ENCODE measurements around the gene SNAP23. TPM values are rescaled to one million over a fixed set of nuclear protein-coding genes. Genes with fewer than 3 reads are reported as not detected.

The SNAP23 gene
- total RNA-seq, 1 experiment from 2014 or later, result 63.2 TPM

- Histone ChIP-seq H3K4ac (ENCODE audit: low read depth, low read length) (no peak overlapping the region), H3K4me2 (ENCODE audit: insufficient read depth, insufficient read length, low read length) (no peak overlapping the region), H2BK120ac (ENCODE audit: low read depth, low read length, poor library complexity, severe bottlenecking) (no peak overlapping the region), H3K18ac (ENCODE audit: insufficient read length, low read depth, low read length) (no peak overlapping the region), H2BK15ac (ENCODE audit: low read depth, low read length) (no peak overlapping the region), H3K79me2 (ENCODE audit: insufficient read depth, low read length) (no peaks in the 10 kb centered on the region), H3K4me1 (ENCODE audit: insufficient read depth, low read length) (peaks cover 2% of the 10 kb centered on the region; the same call in 1 of the 2 replicates), H3K23me2 (ENCODE audit: insufficient read length, low read depth, low read length, poor library complexity, severe bottlenecking) (no peaks in the 10 kb centered on the region), H3K27me3 (ENCODE audit: insufficient read depth, low read length) (no peaks in the 10 kb centered on the region), H2AFZ (ENCODE audit: low read length) (no peak overlapping the region), H3K23ac (ENCODE audit: insufficient read length, low read depth, low read length) (no peak overlapping the region), H2AK5ac (ENCODE audit: insufficient read length, low read length) (no peak overlapping the region), H3K14ac (ENCODE audit: insufficient read depth, low read length) (no peak overlapping the region), H3T11ph (ENCODE audit: low read length) (no peak overlapping the region), H3K56ac (ENCODE audit: insufficient read length, low read depth, low read length) (no peak overlapping the region), H3K79me1 (ENCODE audit: insufficient read depth, low read depth, low read length, poor library complexity, severe bottlenecking) (no peaks in the 10 kb centered on the region), H4K20me1 (ENCODE audit: control insufficient read depth, insufficient read depth, insufficient read length) (no peaks in the 10 kb centered on the region), H2BK5ac (ENCODE audit: insufficient read length, low read length) (no peak overlapping the region), H2BK12ac (ENCODE audit: insufficient read length, low read depth, low read length) (no peak overlapping the region), H4K8ac (replicated peaks; ENCODE audit: insufficient read length, low read depth, low read length) (no peak overlapping the region), H4K91ac (ENCODE audit: insufficient read length, low read depth, low read length) (no peak overlapping the region), H3K27ac (ENCODE audit: insufficient read length, low read depth, low read length) (no peak overlapping the region), H3K9me3 (ENCODE audit: control insufficient read depth, low read depth, low read length) (no peaks in the 10 kb centered on the region), H4K5ac (ENCODE audit: insufficient read length, low read depth, low read length) (no peak overlapping the region), H2BK20ac (ENCODE audit: low read depth, low read length, poor library complexity, severe bottlenecking) (no peak overlapping the region), H3K9ac (ENCODE audit: extremely low read depth, insufficient read length, low read length) (no peak overlapping the region)
- no peak for TF ChIP-seq CTCF (conservative IDR thresholded peaks at IDR 0.05)
- Mint-ChIP-seq H3K4me1 (peaks cover 17% of the 10 kb centered on the region in 2 experiments), H3K9me3 (no peaks in the 10 kb centered on the region; a peak in 1 of 5 replicates), H3K27me3 (ENCODE audit: low read depth) (no peaks in the 10 kb centered on the region), H3K27ac (no peak overlapping the region), H3K36me3 (ENCODE audit: insufficient read depth in 1 of 3, low read depth in 3 of 3) (peaks cover 4 to 19% (median 11%) of the 10 kb centered on the region in 3 experiments), H3K4me3 (no peak overlapping the region)
- DNase-seq, result no peak
- no CpG with 5 or more reads among the region's 3 CpGs for WGBS (ENCODE audit: extremely low coverage, insufficient read length, low lambda C conversion rate)
Measured at GRCh38 chr15:42461261-42461660, 34.2 kb upstream of the SNAP23 start.
